GM23338 (cell line): ENCODE results near the gene RYR1. TPM values are rescaled to one million over a fixed set of nuclear protein-coding genes. Genes with fewer than 3 reads are reported as not detected.

ENCODE experiments used
- ATAC-seq: fragments of 200-7000 bp; cut with Tn5 transposase; 3 replicates; pipeline ENCODE4 v1.9.1; 2020
- DNase-seq: peaks from one replicate; pipeline ENCODE4 v3.0.0-alpha.2; 2015; ENCODE audit warnings: low spot score
- H2AFZ ChIP-seq: fragments of 200-600 bp; sonication (generic); 2 replicates; pipeline ENCODE4 v1.8.0; 2016; ENCODE audit warnings: antibody characterized with exemption, mild to moderate bottlenecking, moderate library complexity
- H3F3A ChIP-seq: fragments of 200-600 bp; sonication (generic); replicated peaks from 2 replicates; pipeline ENCODE4 v1.8.0; 2017; ENCODE audit warnings: antibody characterized with exemption, mixed run types, low read depth
- H3K27ac ChIP-seq: fragments of 200-600 bp; sonication (generic); 2 replicates; pipeline ENCODE4 v1.6.1; 2016; ENCODE audit warnings: low read depth
- H3K27me3 ChIP-seq: fragments of 200-600 bp; sonication (generic); 2 replicates; pipeline ENCODE4 v1.8.0; 2016; ENCODE audit warnings: mild to moderate bottlenecking, mixed run types, moderate library complexity; ENCODE audit not compliant: insufficient read depth
- H3K36me3 ChIP-seq: fragments of 200-600 bp; sonication (generic); 2 replicates; pipeline ENCODE4 v1.8.0; 2016; ENCODE audit warnings: mild to moderate bottlenecking; ENCODE audit not compliant: insufficient read depth
- H3K4me1 ChIP-seq: fragments of 200-600 bp; sonication (generic); 2 replicates; pipeline ENCODE4 v1.8.0; 2016; ENCODE audit warnings: mild to moderate bottlenecking, moderate library complexity; ENCODE audit not compliant: insufficient read depth
- H3K4me2 ChIP-seq: fragments of 200-600 bp; sonication (generic); 2 replicates; pipeline ENCODE4 v1.7.1; 2017; ENCODE audit warnings: mixed run types
- H3K4me3 ChIP-seq: fragments of 200-600 bp; sonication (generic); 2 replicates; pipeline ENCODE4 v1.6.1; 2016; ENCODE audit warnings: mixed run types
- H3K79me2 ChIP-seq: fragments of 200-600 bp; sonication (generic); replicated peaks from 2 replicates; pipeline ENCODE4 v1.8.0; 2017; ENCODE audit warnings: mild to moderate bottlenecking; ENCODE audit not compliant: insufficient read depth
- H3K9me2 ChIP-seq: fragments of 200-600 bp; sonication (generic); 2 replicates; pipeline ENCODE4 v1.8.0; 2017; ENCODE audit not compliant: insufficient read depth
- H4K20me1 ChIP-seq: fragments of 200-600 bp; sonication (generic); replicated peaks from 2 replicates; pipeline ENCODE4 v1.8.0; 2017; ENCODE audit warnings: mild to moderate bottlenecking; ENCODE audit not compliant: insufficient read depth
- H3K27ac Mint-ChIP-seq: 2 replicates; pipeline ENCODE4 v1.8.0; 2020; ENCODE audit warnings: inconsistent platforms, mild to moderate bottlenecking, moderate library complexity, mixed read lengths
- H3K27me3 Mint-ChIP-seq: 3 replicates; pipeline ENCODE4 v1.8.0; 2022; ENCODE audit warnings: low read depth, mild to moderate bottlenecking, moderate library complexity, mixed read lengths, inconsistent platforms; ENCODE audit not compliant: insufficient read depth, poor library complexity
- H3K36me3 Mint-ChIP-seq: 3 replicates; pipeline ENCODE4 v1.8.0; 2021; ENCODE audit warnings: low read depth, mild to moderate bottlenecking, inconsistent platforms, moderate library complexity, mixed read lengths
- H3K4me1 Mint-ChIP-seq: 3 replicates; pipeline ENCODE4 v1.8.0; 2020; ENCODE audit warnings: mild to moderate bottlenecking, inconsistent platforms, mixed read lengths
- H3K4me3 Mint-ChIP-seq: 3 replicates; pipeline ENCODE4 v1.8.0; 2021; ENCODE audit warnings: moderate library complexity, mild to moderate bottlenecking, inconsistent platforms, mixed read lengths
- H3K9me3 Mint-ChIP-seq: 3 replicates; pipeline ENCODE4 v1.8.0; 2020; ENCODE audit warnings: moderate library complexity, mild to moderate bottlenecking, inconsistent platforms, mixed read lengths
- CREB1 ChIP-seq: fragments of 250-450 bp; sonication (Bioruptor Pico); IDR thresholded peaks from 2 replicates; pipeline ENCODE4 v1.5.0; 2020; ENCODE audit warnings: low read depth, mild to moderate bottlenecking, moderate library complexity
- CTCF ChIP-seq, 2 experiments: fragments of 200-600 bp in 1 of 2; sonication (generic) in 1 of 2; conservative IDR thresholded peaks; 2 replicates each; pipeline versions ENCODE4 v1.5.1 to v1.6.1; 2016 to 2017; ENCODE audit warnings: antibody characterized with exemption in 2 of 2, low read depth in 2 of 2, mild to moderate bottlenecking in 2 of 2, moderate library complexity in 1 of 2
- ETS1 ChIP-seq: IDR thresholded peaks from 2 replicates; pipeline ENCODE4 v1.6.1; 2016; ENCODE audit warnings: antibody characterized with exemption
- EZH2 ChIP-seq: fragments of 200-600 bp; sonication (generic); IDR thresholded peaks from one replicate; pipeline ENCODE4 v1.8.0; 2017; ENCODE audit warnings: antibody characterized with exemption, mild to moderate bottlenecking, low read depth; ENCODE audit not compliant: unreplicated experiment
- NANOG ChIP-seq: IDR thresholded peaks from 2 replicates; pipeline ENCODE4 v1.6.1; 2016; ENCODE audit warnings: antibody characterized with exemption, borderline replicate concordance
- POLR2AphosphoS5 ChIP-seq: IDR thresholded peaks from 2 replicates; pipeline ENCODE4 v1.6.1; 2016; ENCODE audit warnings: antibody characterized with exemption, low read depth
- STAT1 ChIP-seq: IDR thresholded peaks from one replicate; pipeline ENCODE4 v1.6.1; 2016; ENCODE audit warnings: antibody characterized with exemption; ENCODE audit not compliant: unreplicated experiment
- ZNF462 ChIP-seq: fragments of 250-450 bp; sonication (Bioruptor Pico); IDR thresholded peaks from 2 replicates; pipeline ENCODE4 v1.5.0; 2020; ENCODE audit warnings: mild to moderate bottlenecking, moderate library complexity
- polyA plus RNA-seq: library from polyadenylated mRNA; unstranded; fragments of >200 nt; fragmentation: Nextera tagmentation; extraction: Ambion mirVana; gene quantifications from 2 replicates; pipeline ENCODE4 v1.2.1, GENCODE V29; 2016
- total RNA-seq: library from RNA; depleted of rRNA; stranded (reverse); fragments of >200 nt; shearing (Covaris generic); gene quantifications from 2 replicates; pipeline ENCODE4 v1.2.3, GENCODE V29; 2014

Gene RYR1
- total and polyA plus RNA-seq, 2 experiments from 2014 or later = 4.0 to 26.7 TPM

GRCh38 chr19:38496603-38497487 lies 63.4 kb downstream of the RYR1 start:
- no peaks in the 10 kb centered on the region for H3K27me3 ChIP-seq
- peaks cover 6% of the 10 kb centered on the region for H3K27me3 Mint-ChIP-seq
- ATAC-seq = no peak
- 0 out of 2 replicates have a peak, but pooled peaks cover 5% of the 10 kb centered on the region for H3K4me1 ChIP-seq
- H3K9me2 ChIP-seq = no peaks in the 10 kb centered on the region
- H3K4me3 Mint-ChIP-seq = no peak overlapping the region
- no peak overlapping the region for H3K4me3 ChIP-seq
- no peaks in the 10 kb centered on the region; the same call in 2 of the 3 replicates for H3K9me3 Mint-ChIP-seq
- H3K27ac ChIP-seq = no peak overlapping the region
- peaks cover 85% of the 10 kb centered on the region for H3K36me3 Mint-ChIP-seq
- H3K27ac Mint-ChIP-seq = no peak overlapping the region
- 0 out of 2 replicates have a peak, but pooled peaks cover 6% of the 10 kb centered on the region for H3F3A ChIP-seq
- H3K79me2 ChIP-seq = no peaks in the 10 kb centered on the region
- peaks cover 30% of the 10 kb centered on the region for H3K36me3 ChIP-seq
- H3K4me1 Mint-ChIP-seq = peaks cover 10% of the 10 kb centered on the region
- TF ChIP-seq NANOG = no peak
- TF ChIP-seq ZNF462 = no peak
- TF ChIP-seq ETS1 = no peak
- no peak for TF ChIP-seq CREB1
- no peak for TF ChIP-seq EZH2
- no peak for TF ChIP-seq STAT1
- no peak for TF ChIP-seq CTCF (conservative IDR thresholded peaks at IDR 0.05; ENCODE audit: low read depth in 2 of 2)
- TF ChIP-seq POLR2AphosphoS5 = no peak
- H3K4me2 ChIP-seq = no peak overlapping the region
- DNase-seq = no peak
- H2AFZ ChIP-seq = no peak overlapping the region
- no peaks in the 10 kb centered on the region; the same call in 1 of the 2 replicates for H4K20me1 ChIP-seq
